Activated CD8-positive, alpha-beta memory T cell treated with anti-CD3 and anti-CD28 coated beads, Interleukin-2, amount 50 U/mL, for 1 hour (primary cell): ENCODE results near the gene IFRD1.
"Not testable (repeated sequence)": the region's sequence is repeated elsewhere in the genome, so short reads cannot be mapped to it uniquely, and the experiment has no call there.

Source experiments
- DNase-seq: peaks from one replicate; pipeline ENCODE4 v3.0.0-alpha.2; 2020; ENCODE audit errors: extremely low read depth

IFRD1 gene

GRCh38 chr7:112516418-112516817, 66.2 kb downstream of the IFRD1 start:
- not testable (repeated sequence) for DNase-seq

- DNase-seq = no peak
Observed at GRCh38 chr7:112517487-112517886, 67.2 kb downstream of the IFRD1 start.

- DNase-seq = no peak
Observed at GRCh38 chr7:112520787-112521186, 70.5 kb downstream of the IFRD1 start.

GRCh38 chr7:112521942-112522341, 71.7 kb downstream of the IFRD1 start:
- no peak for DNase-seq

GRCh38 chr7:112523871-112524270, 73.6 kb downstream of the IFRD1 start:
- DNase-seq = no peak
